ENCODE measurements around the gene FLYWCH1.

FLYWCH1 gene

GRCh38 chr16:2953706-2954627, 42.2 kb downstream of the FLYWCH1 start:
- no peak for DNase-seq (ENCODE audit: low read depth)

DNA sequence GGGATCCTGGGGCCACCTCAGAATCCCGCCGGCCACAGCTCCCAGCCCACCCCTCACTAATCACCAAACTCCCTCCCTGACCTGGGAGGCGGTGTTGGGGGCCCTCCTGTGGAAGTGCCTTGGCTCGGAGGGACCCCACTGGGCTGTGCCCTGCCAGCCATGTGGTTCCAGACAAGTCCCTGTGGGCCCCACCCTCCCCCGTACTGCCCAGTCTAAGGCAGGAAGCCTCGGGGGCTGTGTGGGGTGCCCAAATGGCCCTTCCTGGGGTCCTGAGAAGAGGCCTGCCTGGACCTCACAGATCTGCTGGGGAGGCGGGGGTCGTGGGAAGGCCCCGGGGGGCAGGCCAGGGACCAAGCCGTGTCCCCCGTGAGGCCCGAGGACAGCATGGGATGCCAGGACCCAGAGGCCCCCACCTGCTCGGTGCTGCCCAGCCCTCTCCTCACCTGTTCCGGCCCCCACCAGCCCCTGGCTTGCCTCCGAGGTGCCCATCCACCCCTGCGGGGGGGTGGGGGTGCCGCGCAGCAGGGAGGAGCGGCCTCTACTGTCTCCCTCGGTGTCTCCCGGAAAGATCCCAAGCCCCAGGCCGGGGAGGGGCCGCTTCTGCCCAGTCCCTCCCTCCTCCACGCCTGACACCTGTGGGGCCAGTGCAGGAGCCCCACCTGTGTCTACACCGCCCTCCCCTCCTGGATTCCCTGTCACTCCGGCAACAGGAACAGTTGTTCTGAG, 43.1 kb downstream of the FLYWCH1 start:
- DNase-seq (ENCODE audit: low read depth) = no peak

DNA sequence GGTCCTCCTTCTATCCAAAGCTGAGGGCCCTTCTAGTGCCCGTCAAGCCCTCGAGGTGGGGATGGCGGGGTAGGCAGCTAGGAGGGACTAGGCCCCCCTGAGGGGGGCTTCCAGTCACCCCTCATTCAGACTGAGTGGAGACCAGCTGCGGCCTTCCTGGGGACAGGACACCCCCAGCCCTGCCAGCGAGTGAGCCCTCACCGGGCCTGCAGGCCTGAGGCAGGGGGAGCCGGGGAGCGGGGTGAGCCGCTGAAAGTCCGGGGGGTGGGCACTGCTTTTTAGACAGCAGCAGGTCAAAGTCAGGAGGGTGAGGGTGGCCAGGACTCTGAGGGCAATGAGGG, 43.7 kb downstream of the FLYWCH1 start:
- DNase-seq (ENCODE audit: low read depth) = no peak

GRCh38 chr16:2955779-2956578, 44.2 kb downstream of the FLYWCH1 start:
- no peak for DNase-seq (ENCODE audit: low read depth)

- no peak for DNase-seq (ENCODE audit: low read depth)
Observed at GRCh38 chr16:2956579-2956956, 44.8 kb downstream of the FLYWCH1 start.

DNA sequence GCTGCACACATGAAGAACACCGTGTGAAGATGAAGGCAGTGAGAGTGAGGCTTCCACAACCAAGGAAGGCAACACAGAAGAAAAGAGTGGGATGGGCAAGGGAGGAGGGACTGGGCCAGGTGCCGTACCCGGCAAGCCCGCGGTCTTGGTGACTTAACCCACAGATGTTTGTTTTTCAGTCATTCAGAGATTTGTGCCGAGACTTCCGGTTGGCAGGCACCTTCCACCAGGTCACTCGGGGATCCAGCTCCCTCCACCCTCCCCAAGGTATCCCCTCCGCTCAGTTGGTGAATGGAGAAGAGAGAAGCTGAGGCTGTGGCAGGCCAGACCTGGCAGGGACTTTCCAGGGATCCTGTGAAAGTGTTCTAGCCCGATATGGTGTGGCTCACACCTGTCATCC, 47.5 kb downstream of the FLYWCH1 start:
- no peak for DNase-seq (ENCODE audit: low read depth)

GRCh38 chr16:2960183-2961010, 48.7 kb downstream of the FLYWCH1 start:
- no peak for DNase-seq (ENCODE audit: low read depth)

DNA sequence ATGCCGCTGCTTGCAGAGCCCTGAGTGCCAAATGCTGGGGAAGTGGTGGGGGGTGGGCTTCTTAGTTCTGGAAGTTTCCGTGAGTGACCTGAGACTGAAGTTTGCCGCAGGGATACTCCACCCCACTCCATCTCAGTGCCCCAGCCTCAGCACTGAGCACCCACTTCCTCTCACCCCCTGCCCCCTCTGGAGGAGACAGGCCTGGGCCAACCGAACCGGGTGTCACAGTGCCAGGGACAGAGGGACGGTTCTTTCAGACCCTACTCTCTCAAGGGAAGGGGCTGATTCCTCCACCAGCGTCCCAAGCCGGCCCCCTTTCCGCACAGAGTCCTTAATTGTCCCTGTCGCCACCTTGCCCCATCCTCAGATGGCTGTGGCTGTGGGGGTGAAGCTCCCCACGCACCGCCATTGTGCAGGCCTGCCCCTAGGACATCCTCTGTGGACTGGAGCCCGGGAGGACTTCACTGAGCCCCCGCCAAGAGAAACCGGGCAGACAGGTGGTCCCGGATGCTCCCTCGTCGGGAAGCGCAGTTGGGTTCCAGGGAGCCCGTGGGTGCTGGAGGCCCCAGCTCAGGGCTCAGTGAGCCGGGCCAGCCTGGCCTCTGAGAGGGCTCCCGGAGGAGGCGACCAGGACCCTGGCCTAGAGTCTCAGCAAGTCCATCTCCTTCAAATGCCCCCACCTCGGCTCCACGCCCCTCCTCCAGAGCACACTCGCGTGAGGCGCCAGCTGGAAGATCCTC, 50.8 kb downstream of the FLYWCH1 start:
- no peak for DNase-seq (ENCODE audit: low read depth)

GRCh38 chr16:2963074-2963722, 51.5 kb downstream of the FLYWCH1 start:
- DNase-seq (ENCODE audit: low read depth) = no peak

GRCh38 chr16:2963723-2964474, 52.2 kb downstream of the FLYWCH1 start, which contains the start of gene KREMEN2:
TSS of gene KREMEN2 (plus strand) at chr16:2964275. CDS start at chr16:2964521, 246 bp downstream.
- DNase-seq (ENCODE audit: low read depth) = no peak

DNA sequence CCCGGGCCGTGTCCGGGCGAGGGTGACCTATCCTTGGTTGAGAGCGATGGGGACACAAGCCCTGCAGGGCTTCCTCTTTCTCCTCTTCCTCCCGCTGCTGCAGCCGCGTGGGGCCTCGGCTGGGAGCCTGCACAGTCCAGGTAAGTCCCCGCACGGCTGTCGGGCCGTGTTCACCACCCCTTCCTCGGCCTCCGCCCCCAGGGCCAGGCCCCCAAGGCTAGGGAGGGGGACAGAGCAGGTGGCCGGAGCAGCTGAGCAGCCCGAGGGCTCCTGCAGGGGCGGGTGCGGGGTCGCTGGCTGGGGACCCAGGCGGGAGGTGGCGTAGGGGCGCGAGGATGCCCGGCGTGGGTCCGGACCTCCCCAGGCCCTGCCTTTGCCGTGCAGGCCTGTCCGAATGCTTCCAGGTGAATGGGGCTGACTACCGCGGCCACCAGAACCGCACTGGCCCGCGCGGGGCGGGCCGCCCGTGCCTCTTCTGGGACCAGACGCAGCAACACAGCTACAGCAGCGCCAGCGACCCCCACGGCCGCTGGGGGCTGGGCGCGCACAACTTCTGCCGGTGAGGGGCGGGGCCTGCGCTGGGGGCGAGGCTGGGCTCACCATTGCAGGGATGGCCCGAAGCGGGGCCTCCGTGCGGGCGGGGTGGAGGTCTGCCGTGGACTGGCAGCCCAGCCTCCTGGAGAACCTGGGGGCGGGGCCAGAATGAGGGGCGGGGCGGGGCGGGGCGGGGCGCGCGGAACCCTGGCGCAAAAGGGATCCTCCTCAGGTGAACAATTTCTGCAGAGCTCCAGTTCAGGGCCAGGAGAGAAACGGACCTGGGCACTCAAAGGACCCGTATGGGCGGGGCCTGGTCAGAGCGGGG, 53.0 kb downstream of the FLYWCH1 start:
- DNase-seq (ENCODE audit: low read depth) = peak; percentile 67

- DNase-seq (ENCODE audit: low read depth) = no peak
Observed at GRCh38 chr16:2966043-2966807, 54.5 kb downstream of the FLYWCH1 start.

GRCh38 chr16:2966808-2967191, 55.1 kb downstream of the FLYWCH1 start:
- DNase-seq (ENCODE audit: low read depth) = no peak

- no peak for DNase-seq (ENCODE audit: low read depth)
Observed at GRCh38 chr16:2967211-2967631, 55.5 kb downstream of the FLYWCH1 start.

DNA sequence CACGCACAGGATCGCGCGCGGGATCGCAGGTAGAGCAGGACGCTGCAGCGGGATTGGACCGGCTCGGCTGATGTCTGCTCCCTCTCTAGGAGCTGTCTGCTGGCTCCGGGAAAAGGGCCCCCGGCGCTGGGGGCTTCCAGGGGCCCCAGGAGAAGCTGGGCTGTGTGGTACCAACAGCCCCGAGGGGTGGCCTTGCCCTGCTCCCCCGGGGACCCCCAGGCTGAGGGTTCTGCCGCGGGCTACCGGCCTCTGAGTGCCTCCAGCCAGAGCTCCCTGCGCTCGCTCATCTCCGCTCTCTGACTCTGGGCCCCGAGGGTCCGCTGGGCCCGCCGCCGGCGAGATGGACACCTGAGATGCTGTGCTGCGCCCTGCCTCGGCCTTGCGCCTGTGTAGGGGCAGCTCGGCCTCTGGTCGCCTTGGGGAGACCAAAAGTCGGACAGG, 56.0 kb downstream of the FLYWCH1 start:
- no peak for DNase-seq (ENCODE audit: low read depth)

GRCh38 chr16:2968368-2968737, 56.6 kb downstream of the FLYWCH1 start:
- no peak for DNase-seq (ENCODE audit: low read depth)

DNA sequence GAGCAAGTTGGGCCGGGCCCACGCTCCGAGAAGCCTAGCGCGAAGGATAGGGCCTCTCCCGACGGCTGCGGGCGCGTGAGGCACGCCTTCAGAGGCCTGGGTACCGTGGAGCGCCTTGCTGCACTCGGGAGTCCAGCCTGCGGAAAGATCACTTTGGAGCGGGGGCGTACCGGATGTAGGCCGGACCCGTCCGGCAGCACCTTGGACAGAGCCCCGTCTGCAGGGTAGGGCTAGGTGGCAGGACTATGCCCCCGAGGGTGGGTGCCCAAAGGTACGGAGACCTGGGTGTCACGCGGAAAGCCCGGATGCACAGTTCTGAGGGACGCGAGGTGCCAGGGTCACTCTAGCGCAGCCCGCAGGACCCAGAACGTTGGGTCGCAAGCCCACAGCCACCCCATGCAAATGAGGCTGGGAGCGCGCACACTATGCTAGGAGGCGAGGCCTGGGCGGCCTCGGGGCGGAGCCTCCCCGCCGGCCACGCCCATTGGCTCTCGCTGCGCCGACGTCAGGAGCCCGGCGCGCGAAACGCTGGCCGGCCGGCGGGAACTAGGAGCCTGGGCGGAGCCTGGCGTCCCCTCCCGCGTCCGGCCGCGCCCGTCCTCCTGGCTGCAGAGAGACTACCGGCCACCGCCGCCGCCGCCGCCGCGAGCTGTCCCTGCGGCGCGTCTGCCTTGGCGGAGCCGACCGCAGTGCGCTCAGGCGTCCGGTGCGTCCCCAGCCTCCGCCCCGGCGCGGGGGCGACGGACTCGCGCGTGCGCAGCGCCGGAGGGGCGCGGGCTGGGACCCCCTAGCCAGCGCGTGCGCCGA, 57.2 kb downstream of the FLYWCH1 start, which contains the start of gene PAQR4:
Gene PAQR4 (plus strand): TSS at position 611 of the 807 bp plus-strand sequence. CDS start 327 bp downstream, outside the sequence.
- DNase-seq (ENCODE audit: low read depth) = peak; percentile 72

Measured in CMK (cell line).